ENCODE measurements around the gene RTN4RL1. TPM values are rescaled to one million over a fixed set of nuclear protein-coding genes. Genes with fewer than 3 reads are reported as not detected.

RTN4RL1 gene
- total RNA-seq, 1 donor from 2014 or later = not detected

DNA sequence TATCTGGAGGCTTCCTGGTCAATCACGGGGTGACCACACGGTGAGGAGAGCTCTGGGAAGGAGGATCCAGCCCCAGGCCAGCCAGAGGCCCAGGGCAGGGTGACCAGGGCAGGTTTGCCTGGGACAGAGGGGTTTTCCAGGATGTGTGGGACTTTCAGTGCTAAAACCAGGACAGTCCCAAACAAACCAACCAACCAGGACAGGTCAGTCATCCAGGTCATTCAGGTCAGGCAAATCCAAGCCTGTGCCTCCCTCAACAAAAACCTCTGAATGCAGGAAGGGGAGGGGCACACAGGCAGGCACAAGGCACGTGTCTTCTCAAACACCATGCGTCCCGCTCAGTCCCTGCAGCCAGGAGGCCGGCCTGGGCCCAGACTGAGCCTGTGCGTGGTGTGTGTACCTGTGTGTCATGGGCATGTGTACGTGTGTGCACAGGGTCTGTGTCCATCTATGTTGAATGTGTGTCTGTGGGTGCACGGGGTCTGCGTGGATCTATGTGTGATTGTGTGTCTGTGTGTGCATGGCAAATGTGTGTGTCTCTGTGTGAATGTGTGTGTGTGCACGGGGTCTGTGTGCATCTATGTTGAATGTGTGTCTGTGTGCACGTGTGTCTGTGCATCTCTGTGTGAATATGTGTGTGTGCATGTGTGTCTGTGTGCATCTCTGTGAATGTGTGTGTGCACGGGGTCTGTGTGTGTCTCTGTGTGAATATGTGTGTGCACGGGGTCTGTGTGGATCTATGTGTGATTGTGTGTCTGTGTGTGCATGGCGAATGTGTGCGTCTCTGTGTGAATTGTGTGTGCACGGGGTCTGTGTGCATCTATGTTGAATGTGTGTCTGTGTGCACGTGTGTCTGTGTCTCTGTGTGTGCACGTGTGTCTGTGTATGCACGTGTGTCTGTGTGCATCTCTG is 78.9 kb downstream of the RTN4RL1 start:
- no peaks in the 10 kb centered on the region for H3K4me1 Mint-ChIP-seq (ENCODE audit: unreplicated experiment)
- no peaks in the 10 kb centered on the region for H3K9me3 Mint-ChIP-seq (ENCODE audit: unreplicated experiment)
- no peak overlapping the region for H3K4me3 Mint-ChIP-seq (ENCODE audit: unreplicated experiment)
- peaks cover 11% of the 10 kb centered on the region for H3K27me3 Mint-ChIP-seq (ENCODE audit: unreplicated experiment)
- DNase-seq (ENCODE audit: low spot score) = no peak
- TF ChIP-seq, protein P1, sequence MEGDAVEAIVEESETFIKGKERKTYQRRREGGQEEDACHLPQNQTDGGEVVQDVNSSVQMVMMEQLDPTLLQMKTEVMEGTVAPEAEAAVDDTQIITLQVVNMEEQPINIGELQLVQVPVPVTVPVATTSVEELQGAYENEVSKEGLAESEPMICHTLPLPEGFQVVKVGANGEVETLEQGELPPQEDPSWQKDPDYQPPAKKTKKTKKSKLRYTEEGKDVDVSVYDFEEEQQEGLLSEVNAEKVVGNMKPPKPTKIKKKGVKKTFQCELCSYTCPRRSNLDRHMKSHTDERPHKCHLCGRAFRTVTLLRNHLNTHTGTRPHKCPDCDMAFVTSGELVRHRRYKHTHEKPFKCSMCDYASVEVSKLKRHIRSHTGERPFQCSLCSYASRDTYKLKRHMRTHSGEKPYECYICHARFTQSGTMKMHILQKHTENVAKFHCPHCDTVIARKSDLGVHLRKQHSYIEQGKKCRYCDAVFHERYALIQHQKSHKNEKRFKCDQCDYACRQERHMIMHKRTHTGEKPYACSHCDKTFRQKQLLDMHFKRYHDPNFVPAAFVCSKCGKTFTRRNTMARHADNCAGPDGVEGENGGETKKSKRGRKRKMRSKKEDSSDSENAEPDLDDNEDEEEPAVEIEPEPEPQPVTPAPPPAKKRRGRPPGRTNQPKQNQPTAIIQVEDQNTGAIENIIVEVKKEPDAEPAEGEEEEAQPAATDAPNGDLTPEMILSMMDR (IDR thresholded peaks at IDR 0.05; ENCODE audit: unreplicated experiment) = no peak
- no peak overlapping the region for H3K27ac Mint-ChIP-seq (ENCODE audit: unreplicated experiment)
- no peaks in the 10 kb centered on the region for H3K36me3 Mint-ChIP-seq (ENCODE audit: low read depth, unreplicated experiment)

DNA sequence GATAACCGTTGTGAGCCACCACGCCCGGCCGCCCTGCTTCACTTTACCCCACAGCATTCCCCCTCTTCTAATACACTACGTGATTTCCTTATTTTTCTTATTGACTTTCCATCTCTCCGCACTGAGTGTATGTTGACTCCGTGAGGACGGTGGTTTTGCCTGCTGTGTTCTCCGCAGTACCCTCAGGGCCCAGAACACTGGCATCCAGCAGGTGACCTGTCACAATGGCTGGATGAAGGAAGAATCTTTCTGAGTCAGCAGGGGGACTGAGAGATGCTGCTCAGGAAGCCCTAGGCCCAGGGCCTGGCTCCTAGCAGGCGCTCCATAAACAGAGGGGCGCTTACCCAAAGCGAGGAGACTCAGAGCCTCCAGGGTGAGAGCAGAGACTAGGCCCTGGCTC is 79.5 kb downstream of the RTN4RL1 start:
- no peaks in the 10 kb centered on the region for H3K9me3 Mint-ChIP-seq (ENCODE audit: unreplicated experiment)
- H3K36me3 Mint-ChIP-seq (ENCODE audit: low read depth, unreplicated experiment) = no peaks in the 10 kb centered on the region
- TF ChIP-seq, protein P1 (IDR thresholded peaks at IDR 0.05; ENCODE audit: unreplicated experiment) = no peak
- H3K27ac Mint-ChIP-seq (ENCODE audit: unreplicated experiment) = no peak overlapping the region
- H3K4me3 Mint-ChIP-seq (ENCODE audit: unreplicated experiment) = no peak overlapping the region
- H3K4me1 Mint-ChIP-seq (ENCODE audit: unreplicated experiment) = no peaks in the 10 kb centered on the region
- H3K27me3 Mint-ChIP-seq (ENCODE audit: unreplicated experiment) = peaks cover 8% of the 10 kb centered on the region
- DNase-seq (ENCODE audit: low spot score) = no peak

DNA sequence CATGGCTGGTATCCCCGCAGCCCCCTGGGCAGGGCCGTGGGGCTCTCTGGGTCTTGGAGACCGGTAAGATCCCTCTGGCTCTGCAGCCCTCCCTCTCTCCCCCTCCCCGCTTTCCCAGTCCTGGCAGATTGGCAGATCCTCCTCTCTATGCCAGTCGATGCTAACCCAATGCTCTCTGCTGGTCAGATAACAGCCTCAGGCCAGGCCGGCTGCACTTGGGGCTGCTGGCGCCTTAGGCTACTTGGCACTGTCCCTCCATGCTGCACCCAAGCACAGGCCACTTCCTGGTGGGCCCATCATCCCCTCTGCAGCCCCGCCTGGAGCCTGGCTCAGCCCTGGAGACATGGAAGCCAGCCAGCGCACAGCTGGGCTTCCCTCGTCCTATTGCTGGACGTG is 81.7 kb downstream of the RTN4RL1 start:
- Mint-ChIP-seq H3K27me3 (ENCODE audit: unreplicated experiment) (peaks cover 8% of the 10 kb centered on the region), H3K4me1 (ENCODE audit: unreplicated experiment) (no peaks in the 10 kb centered on the region), H3K9me3 (ENCODE audit: unreplicated experiment) (no peaks in the 10 kb centered on the region), H3K27ac (ENCODE audit: unreplicated experiment) (no peak overlapping the region), H3K4me3 (ENCODE audit: unreplicated experiment) (no peak overlapping the region), H3K36me3 (ENCODE audit: low read depth, unreplicated experiment) (no peaks in the 10 kb centered on the region)
- DNase-seq (ENCODE audit: low spot score) = no peak
- TF ChIP-seq, protein P1 (IDR thresholded peaks at IDR 0.05; ENCODE audit: unreplicated experiment) = no peak

DNA sequence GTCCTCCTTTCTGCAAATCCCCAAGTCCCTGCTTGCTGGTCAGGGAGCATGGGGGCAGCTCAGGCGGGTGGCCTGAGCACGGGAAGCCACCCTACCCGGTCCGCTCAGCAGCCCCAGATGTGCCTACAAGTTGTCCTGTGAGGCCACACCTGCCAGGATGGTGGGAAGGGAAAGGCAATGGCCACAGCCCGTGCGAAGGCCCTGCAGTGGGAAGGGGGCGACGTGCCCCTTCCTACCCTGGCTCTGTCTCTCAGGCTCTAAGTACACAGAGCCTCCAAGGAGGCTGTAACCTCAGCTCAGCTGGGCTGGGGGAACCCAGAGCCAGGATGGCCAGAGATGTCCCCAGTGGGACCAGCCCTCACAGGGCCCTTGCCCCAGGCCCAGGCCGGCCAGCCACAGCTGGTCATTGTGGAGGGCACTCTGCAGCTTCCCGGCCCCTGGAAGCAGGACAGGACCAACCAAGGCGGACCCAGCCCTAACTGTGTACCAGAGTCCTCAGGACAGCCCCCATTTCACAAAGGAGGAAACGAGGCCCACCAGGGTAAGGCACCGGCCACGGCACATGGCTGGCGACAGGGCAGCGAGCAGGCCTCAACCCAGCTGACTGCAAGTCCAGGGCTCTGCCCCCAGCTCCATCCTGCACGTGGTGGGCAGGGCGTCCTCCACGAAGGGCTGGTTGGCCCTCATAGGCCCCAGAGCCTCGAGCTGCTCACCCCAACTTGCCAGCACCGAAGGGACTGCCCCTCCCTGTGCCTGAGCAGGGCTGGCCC is 82.3 kb downstream of the RTN4RL1 start:
- Mint-ChIP-seq H3K9me3 (ENCODE audit: unreplicated experiment) (no peaks in the 10 kb centered on the region), H3K27ac (ENCODE audit: unreplicated experiment) (no peak overlapping the region), H3K4me3 (ENCODE audit: unreplicated experiment) (no peak overlapping the region), H3K36me3 (ENCODE audit: low read depth, unreplicated experiment) (no peaks in the 10 kb centered on the region), H3K27me3 (ENCODE audit: unreplicated experiment) (peaks cover 7% of the 10 kb centered on the region), H3K4me1 (ENCODE audit: unreplicated experiment) (no peaks in the 10 kb centered on the region)
- DNase-seq (ENCODE audit: low spot score) = no peak
- TF ChIP-seq, protein P1 (IDR thresholded peaks at IDR 0.05; ENCODE audit: unreplicated experiment) = no peak

DNA sequence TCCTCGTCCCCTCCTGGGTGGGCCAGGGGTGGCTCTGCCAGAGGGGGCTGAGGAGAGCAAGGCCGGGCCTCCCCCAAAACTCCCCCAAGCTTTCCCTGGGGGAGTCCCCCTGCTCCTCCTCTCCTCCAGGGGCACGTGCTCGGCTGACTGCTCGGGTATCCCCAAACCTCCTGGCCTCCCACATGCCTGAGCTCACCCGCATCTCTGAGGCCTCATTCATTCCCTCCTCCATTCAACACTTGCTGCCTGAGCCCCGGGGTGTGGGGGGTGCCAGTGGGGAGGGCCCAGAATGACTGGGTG is 83.1 kb downstream of the RTN4RL1 start:
- no peaks in the 10 kb centered on the region for H3K9me3 Mint-ChIP-seq (ENCODE audit: unreplicated experiment)
- no peak for DNase-seq (ENCODE audit: low spot score)
- TF ChIP-seq, protein P1 (IDR thresholded peaks at IDR 0.05; ENCODE audit: unreplicated experiment) = no peak
- peaks cover 7% of the 10 kb centered on the region for H3K27me3 Mint-ChIP-seq (ENCODE audit: unreplicated experiment)
- H3K4me3 Mint-ChIP-seq (ENCODE audit: unreplicated experiment) = no peak overlapping the region
- H3K4me1 Mint-ChIP-seq (ENCODE audit: unreplicated experiment) = no peaks in the 10 kb centered on the region
- H3K27ac Mint-ChIP-seq (ENCODE audit: unreplicated experiment) = no peak overlapping the region
- H3K36me3 Mint-ChIP-seq (ENCODE audit: low read depth, unreplicated experiment) = no peaks in the 10 kb centered on the region

Data from endothelial cell (in vitro differentiated cells).